WTC11 (cell line): ENCODE measurements around the gene CORO1C. TPM values are rescaled to one million over a fixed set of nuclear protein-coding genes. Genes with fewer than 3 reads are reported as not detected.

Source experiments
- ATAC-seq: fragments of 200-7000 bp; cut with Tn5 transposase; 2 replicates; pipeline ENCODE4 v1.10.0; 2021; ENCODE audit warnings: mild to moderate bottlenecking, moderate library complexity
- CTCF ChIA-PET: fragments of 300-600 bp; sonication (Branson Sonifier 250); formaldehyde crosslinking; loops from one replicate; lab custom pipeline; 2021; ENCODE audit warnings: antibody characterized with exemption; lab: Charles Lee
- POLR2A ChIA-PET: fragments of 350-600 bp; sonication (Branson Sonifier 250); formaldehyde crosslinking; loops from one replicate; lab custom pipeline; 2021; ENCODE audit warnings: antibody characterized with exemption; lab: Charles Lee
- DNase-seq: peaks from one replicate; pipeline ENCODE4 v3.0.0; 2021; ENCODE audit warnings: low spot score
- H3K27ac Mint-ChIP-seq: 2 replicates; pipeline ENCODE4 v1.8.0; 2021; ENCODE audit warnings: mixed read lengths
- H3K27me3 Mint-ChIP-seq: 2 replicates; pipeline ENCODE4 v1.8.0; 2021; ENCODE audit warnings: low read depth, mild to moderate bottlenecking, moderate library complexity, mixed read lengths
- H3K36me3 Mint-ChIP-seq: 2 replicates; pipeline ENCODE4 v1.8.0; 2021; ENCODE audit warnings: mixed read lengths
- H3K4me1 Mint-ChIP-seq: 2 replicates; pipeline ENCODE4 v1.8.0; 2022; ENCODE audit warnings: mixed read lengths
- H3K4me3 Mint-ChIP-seq: 2 replicates; pipeline ENCODE4 v1.8.0; 2021; ENCODE audit warnings: mild to moderate bottlenecking, moderate library complexity, mixed read lengths
- H3K9me3 Mint-ChIP-seq: 2 replicates; pipeline ENCODE4 v1.8.0; 2021; ENCODE audit warnings: mixed read lengths
- ATF1 ChIP-seq: sonication (generic); formaldehyde crosslinking; IDR thresholded peaks from 2 replicates; pipeline ENCODE4 v1.8.1; 2023; ENCODE audit warnings: mild to moderate bottlenecking, moderate library complexity, missing genetic modification reagents
- CREB1 ChIP-seq: sonication (generic); formaldehyde crosslinking; IDR thresholded peaks from 2 replicates; pipeline ENCODE4 v1.8.0; 2023; ENCODE audit warnings: mild to moderate bottlenecking, missing genetic modification reagents
- ETV6 ChIP-seq: sonication (generic); formaldehyde crosslinking; IDR thresholded peaks from 2 replicates; pipeline ENCODE4 v1.8.1; 2022; ENCODE audit warnings: mild to moderate bottlenecking, missing genetic modification reagents
- KAT7 ChIP-seq: sonication (generic); formaldehyde crosslinking; IDR thresholded peaks from 2 replicates; pipeline ENCODE4 v1.8.1; 2023; ENCODE audit warnings: missing genetic modification reagents, mild to moderate bottlenecking, borderline replicate concordance
- MXD4 ChIP-seq: fragments of 250-450 bp; sonication (Bioruptor Pico); IDR thresholded peaks from 2 replicates; pipeline ENCODE4 v1.8.0; 2021; ENCODE audit warnings: mild to moderate bottlenecking, moderate library complexity, borderline replicate concordance
- NFATC4 ChIP-seq: fragments of 250-450 bp; sonication (Bioruptor Pico); IDR thresholded peaks from 2 replicates; pipeline ENCODE4 v1.9.0; 2021; ENCODE audit warnings: mild to moderate bottlenecking
- SP1 ChIP-seq: sonication (generic); formaldehyde crosslinking; conservative IDR thresholded peaks from 2 replicates; pipeline ENCODE4 v1.8.1; 2022; ENCODE audit warnings: missing genetic modification reagents
- TEAD1 ChIP-seq: sonication (generic); formaldehyde crosslinking; IDR thresholded peaks from 2 replicates; pipeline ENCODE4 v1.8.0; 2022; ENCODE audit warnings: mild to moderate bottlenecking, missing genetic modification reagents
- ZNF416 ChIP-seq: fragments of 250-450 bp; sonication (Bioruptor Pico); IDR thresholded peaks from 2 replicates; pipeline ENCODE4 v1.9.0; 2021; ENCODE audit warnings: mild to moderate bottlenecking, inconsistent platforms
- total RNA-seq: library from RNA; stranded (reverse); gene quantifications from 3 replicates; pipeline ENCODE4 v1.2.3, GENCODE V29; 2021
- TF ChIP-seq, protein P1 (sequence below): sonication (generic); formaldehyde crosslinking; IDR thresholded peaks from 2 replicates; pipeline ENCODE4 v1.8.0; 2023; ENCODE audit warnings: missing genetic modification reagents
- TF ChIP-seq, protein P2 (sequence below): sonication (generic); formaldehyde crosslinking; IDR thresholded peaks from 2 replicates; pipeline ENCODE4 v1.8.0; 2022; ENCODE audit warnings: missing genetic modification reagents
- TF ChIP-seq, protein P3 (sequence below): sonication (generic); formaldehyde crosslinking; IDR thresholded peaks from 2 replicates; pipeline ENCODE4 v1.8.1; 2022; ENCODE audit warnings: missing genetic modification reagents, borderline replicate concordance
- TF ChIP-seq, protein P4 (sequence below): sonication (generic); formaldehyde crosslinking; IDR thresholded peaks from 2 replicates; pipeline ENCODE4 v1.8.0; 2022; ENCODE audit warnings: mild to moderate bottlenecking, missing genetic modification reagents
- TF ChIP-seq, protein P5 (sequence below): sonication (generic); formaldehyde crosslinking; IDR thresholded peaks from 2 replicates; pipeline ENCODE4 v1.8.1; 2023; ENCODE audit warnings: mild to moderate bottlenecking, missing genetic modification reagents
- TF ChIP-seq, protein P6 (sequence below): sonication (generic); formaldehyde crosslinking; IDR thresholded peaks from 2 replicates; pipeline ENCODE4 v1.8.0; 2022; ENCODE audit warnings: mild to moderate bottlenecking, missing genetic modification reagents
- TF ChIP-seq, protein P7 (sequence below): fragments of 250-450 bp; sonication (Bioruptor Pico); IDR thresholded peaks from 2 replicates; pipeline ENCODE4 v2.1.2; 2022; ENCODE audit warnings: mild to moderate bottlenecking, moderate library complexity
- TF ChIP-seq, protein P8 (sequence below): sonication (generic); formaldehyde crosslinking; IDR thresholded peaks from 2 replicates; pipeline ENCODE4 v1.8.1; 2023; ENCODE audit warnings: mild to moderate bottlenecking, missing genetic modification reagents, moderate library complexity
- TF ChIP-seq, protein P9 (sequence below): fragments of 250-450 bp; sonication (Bioruptor Pico); IDR thresholded peaks from 2 replicates; pipeline ENCODE4 v1.9.0; 2021; ENCODE audit warnings: mild to moderate bottlenecking, borderline replicate concordance

The CORO1C gene
- total RNA-seq, 1 experiment from 2014 or later, result 113 TPM

DNA sequence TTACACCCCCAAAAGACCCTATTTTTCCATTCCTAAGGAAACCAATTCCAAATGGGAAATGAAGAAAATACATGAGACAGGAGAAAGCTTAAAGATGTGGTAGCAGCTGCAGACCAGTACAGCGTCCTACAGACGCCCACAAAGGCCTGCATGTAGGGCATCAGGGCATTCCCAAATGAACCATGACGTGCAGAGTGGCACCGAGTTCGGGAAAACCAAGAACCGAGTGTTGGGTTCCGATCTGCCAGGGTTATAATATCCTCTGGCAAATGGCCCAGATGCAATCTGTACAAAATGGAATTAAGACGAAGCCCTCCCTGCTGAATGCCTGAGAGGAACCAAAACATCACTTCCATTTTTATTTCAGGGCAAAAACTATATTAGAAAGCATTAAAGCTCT is 63.3 kb downstream of the CORO1C start:
- POLR2A ChIA-PET, result no interaction called here
- CTCF ChIA-PET, result no interaction called here
- no peak for DNase-seq
- peaks cover 40% of the 10 kb centered on the region for H3K4me1 Mint-ChIP-seq
- no peaks in the 10 kb centered on the region for H3K9me3 Mint-ChIP-seq
- no peak for ATAC-seq
- no peaks in the 10 kb centered on the region; the same call in 1 of the 2 replicates for H3K36me3 Mint-ChIP-seq
- H3K27ac Mint-ChIP-seq, result no peak overlapping the region
- no peak for TF ChIP-seq KAT7
- no peak for TF ChIP-seq ZNF416 (CRISPR knock-in tag)
- TF ChIP-seq, protein P1, sequence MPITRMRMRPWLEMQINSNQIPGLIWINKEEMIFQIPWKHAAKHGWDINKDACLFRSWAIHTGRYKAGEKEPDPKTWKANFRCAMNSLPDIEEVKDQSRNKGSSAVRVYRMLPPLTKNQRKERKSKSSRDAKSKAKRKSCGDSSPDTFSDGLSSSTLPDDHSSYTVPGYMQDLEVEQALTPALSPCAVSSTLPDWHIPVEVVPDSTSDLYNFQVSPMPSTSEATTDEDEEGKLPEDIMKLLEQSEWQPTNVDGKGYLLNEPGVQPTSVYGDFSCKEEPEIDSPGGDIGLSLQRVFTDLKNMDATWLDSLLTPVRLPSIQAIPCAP, result no peak
- no peak for TF ChIP-seq SP1 (CRISPR knock-in tag)
- TF ChIP-seq MXD4 (CRISPR knock-in tag), result no peak
- TF ChIP-seq, protein P2, sequence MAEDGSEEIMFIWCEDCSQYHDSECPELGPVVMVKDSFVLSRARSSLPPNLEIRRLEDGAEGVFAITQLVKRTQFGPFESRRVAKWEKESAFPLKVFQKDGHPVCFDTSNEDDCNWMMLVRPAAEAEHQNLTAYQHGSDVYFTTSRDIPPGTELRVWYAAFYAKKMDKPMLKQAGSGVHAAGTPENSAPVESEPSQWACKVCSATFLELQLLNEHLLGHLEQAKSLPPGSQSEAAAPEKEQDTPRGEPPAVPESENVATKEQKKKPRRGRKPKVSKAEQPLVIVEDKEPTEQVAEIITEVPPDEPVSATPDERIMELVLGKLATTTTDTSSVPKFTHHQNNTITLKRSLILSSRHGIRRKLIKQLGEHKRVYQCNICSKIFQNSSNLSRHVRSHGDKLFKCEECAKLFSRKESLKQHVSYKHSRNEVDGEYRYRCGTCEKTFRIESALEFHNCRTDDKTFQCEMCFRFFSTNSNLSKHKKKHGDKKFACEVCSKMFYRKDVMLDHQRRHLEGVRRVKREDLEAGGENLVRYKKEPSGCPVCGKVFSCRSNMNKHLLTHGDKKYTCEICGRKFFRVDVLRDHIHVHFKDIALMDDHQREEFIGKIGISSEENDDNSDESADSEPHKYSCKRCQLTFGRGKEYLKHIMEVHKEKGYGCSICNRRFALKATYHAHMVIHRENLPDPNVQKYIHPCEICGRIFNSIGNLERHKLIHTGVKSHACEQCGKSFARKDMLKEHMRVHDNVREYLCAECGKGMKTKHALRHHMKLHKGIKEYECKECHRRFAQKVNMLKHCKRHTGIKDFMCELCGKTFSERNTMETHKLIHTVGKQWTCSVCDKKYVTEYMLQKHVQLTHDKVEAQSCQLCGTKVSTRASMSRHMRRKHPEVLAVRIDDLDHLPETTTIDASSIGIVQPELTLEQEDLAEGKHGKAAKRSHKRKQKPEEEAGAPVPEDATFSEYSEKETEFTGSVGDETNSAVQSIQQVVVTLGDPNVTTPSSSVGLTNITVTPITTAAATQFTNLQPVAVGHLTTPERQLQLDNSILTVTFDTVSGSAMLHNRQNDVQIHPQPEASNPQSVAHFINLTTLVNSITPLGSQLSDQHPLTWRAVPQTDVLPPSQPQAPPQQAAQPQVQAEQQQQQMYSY (CRISPR knock-in tag), result no peak
- no peak for TF ChIP-seq NFATC4 (CRISPR knock-in tag)
- no peak for TF ChIP-seq CREB1 (CRISPR knock-in tag)
- TF ChIP-seq, protein P3, sequence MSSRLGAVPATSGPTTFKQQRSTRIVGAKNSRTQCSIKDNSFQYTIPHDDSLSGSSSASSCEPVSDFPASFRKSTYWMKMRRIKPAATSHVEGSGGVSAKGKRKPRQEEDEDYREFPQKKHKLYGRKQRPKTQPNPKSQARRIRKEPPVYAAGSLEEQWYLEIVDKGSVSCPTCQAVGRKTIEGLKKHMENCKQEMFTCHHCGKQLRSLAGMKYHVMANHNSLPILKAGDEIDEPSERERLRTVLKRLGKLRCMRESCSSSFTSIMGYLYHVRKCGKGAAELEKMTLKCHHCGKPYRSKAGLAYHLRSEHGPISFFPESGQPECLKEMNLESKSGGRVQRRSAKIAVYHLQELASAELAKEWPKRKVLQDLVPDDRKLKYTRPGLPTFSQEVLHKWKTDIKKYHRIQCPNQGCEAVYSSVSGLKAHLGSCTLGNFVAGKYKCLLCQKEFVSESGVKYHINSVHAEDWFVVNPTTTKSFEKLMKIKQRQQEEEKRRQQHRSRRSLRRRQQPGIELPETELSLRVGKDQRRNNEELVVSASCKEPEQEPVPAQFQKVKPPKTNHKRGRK, result no peak
- TF ChIP-seq, protein P4, sequence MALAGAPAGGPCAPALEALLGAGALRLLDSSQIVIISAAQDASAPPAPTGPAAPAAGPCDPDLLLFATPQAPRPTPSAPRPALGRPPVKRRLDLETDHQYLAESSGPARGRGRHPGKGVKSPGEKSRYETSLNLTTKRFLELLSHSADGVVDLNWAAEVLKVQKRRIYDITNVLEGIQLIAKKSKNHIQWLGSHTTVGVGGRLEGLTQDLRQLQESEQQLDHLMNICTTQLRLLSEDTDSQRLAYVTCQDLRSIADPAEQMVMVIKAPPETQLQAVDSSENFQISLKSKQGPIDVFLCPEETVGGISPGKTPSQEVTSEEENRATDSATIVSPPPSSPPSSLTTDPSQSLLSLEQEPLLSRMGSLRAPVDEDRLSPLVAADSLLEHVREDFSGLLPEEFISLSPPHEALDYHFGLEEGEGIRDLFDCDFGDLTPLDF, result no peak
- TF ChIP-seq, protein P5, sequence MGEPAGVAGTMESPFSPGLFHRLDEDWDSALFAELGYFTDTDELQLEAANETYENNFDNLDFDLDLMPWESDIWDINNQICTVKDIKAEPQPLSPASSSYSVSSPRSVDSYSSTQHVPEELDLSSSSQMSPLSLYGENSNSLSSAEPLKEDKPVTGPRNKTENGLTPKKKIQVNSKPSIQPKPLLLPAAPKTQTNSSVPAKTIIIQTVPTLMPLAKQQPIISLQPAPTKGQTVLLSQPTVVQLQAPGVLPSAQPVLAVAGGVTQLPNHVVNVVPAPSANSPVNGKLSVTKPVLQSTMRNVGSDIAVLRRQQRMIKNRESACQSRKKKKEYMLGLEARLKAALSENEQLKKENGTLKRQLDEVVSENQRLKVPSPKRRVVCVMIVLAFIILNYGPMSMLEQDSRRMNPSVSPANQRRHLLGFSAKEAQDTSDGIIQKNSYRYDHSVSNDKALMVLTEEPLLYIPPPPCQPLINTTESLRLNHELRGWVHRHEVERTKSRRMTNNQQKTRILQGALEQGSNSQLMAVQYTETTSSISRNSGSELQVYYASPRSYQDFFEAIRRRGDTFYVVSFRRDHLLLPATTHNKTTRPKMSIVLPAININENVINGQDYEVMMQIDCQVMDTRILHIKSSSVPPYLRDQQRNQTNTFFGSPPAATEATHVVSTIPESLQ (CRISPR knock-in tag), result no peak
- no peaks in the 10 kb centered on the region for H3K27me3 Mint-ChIP-seq
- no peak overlapping the region for H3K4me3 Mint-ChIP-seq

DNA sequence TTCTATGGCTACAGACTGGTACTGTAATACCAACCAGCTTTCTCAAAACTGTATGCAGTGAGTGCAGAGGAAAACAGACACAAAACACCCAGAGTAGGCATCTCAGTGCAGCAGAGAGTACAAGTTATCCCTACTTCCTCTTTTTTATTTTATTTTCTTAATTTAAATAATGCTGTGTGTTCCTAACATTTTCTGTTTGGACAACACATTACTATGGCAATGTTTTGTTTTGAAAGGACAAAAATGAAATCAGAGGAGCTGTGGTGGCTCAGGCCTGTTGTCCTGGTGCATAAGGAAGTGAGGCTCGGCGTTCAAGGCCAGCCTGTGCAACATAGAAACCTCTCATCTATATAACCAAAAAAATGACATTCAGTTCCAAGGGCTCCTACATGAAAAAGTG is 64.0 kb downstream of the CORO1C start:
- Mint-ChIP-seq H3K27ac (0 out of 2 replicates have a peak overlapping the region, but pooled peaks have one; percentile 46), H3K27me3 (no peaks in the 10 kb centered on the region), H3K36me3 (no peaks in the 10 kb centered on the region; the same call in 1 of the 2 replicates), H3K9me3 (no peaks in the 10 kb centered on the region), H3K4me1 (peaks cover 40% of the 10 kb centered on the region), H3K4me3 (no peak overlapping the region)
- DNase-seq (no peak), ATAC-seq (no peak)
- CTCF ChIA-PET, result interaction anchor here (1.1 to 3.7 kb wide), 3 partner anchors 12 to 136 kb away, joined by 4 to 98 read pairs (median 19); no protein-coding TSS in a partner anchor
- POLR2A ChIA-PET, result interaction anchor here (1.2 kb wide), 1 partner anchor 137 kb away, joined by 3 read pairs; no protein-coding TSS in a partner anchor
- TF ChIP-seq ETV6 (no peak), TEAD1 (no peak), ATF1 (no peak)
- TF ChIP-seq, protein P6, sequence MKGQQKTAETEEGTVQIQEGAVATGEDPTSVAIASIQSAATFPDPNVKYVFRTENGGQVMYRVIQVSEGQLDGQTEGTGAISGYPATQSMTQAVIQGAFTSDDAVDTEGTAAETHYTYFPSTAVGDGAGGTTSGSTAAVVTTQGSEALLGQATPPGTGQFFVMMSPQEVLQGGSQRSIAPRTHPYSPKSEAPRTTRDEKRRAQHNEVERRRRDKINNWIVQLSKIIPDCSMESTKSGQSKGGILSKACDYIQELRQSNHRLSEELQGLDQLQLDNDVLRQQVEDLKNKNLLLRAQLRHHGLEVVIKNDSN, result no peak
- TF ChIP-seq, protein P7, sequence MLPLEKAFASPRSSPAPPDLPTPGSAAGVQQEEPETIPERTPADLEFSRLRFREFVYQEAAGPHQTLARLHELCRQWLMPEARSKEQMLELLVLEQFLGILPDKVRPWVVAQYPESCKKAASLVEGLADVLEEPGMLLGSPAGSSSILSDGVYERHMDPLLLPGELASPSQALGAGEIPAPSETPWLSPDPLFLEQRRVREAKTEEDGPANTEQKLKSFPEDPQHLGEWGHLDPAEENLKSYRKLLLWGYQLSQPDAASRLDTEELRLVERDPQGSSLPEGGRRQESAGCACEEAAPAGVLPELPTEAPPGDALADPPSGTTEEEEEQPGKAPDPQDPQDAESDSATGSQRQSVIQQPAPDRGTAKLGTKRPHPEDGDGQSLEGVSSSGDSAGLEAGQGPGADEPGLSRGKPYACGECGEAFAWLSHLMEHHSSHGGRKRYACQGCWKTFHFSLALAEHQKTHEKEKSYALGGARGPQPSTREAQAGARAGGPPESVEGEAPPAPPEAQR (CRISPR knock-in tag), result no peak
- TF ChIP-seq, protein P8, sequence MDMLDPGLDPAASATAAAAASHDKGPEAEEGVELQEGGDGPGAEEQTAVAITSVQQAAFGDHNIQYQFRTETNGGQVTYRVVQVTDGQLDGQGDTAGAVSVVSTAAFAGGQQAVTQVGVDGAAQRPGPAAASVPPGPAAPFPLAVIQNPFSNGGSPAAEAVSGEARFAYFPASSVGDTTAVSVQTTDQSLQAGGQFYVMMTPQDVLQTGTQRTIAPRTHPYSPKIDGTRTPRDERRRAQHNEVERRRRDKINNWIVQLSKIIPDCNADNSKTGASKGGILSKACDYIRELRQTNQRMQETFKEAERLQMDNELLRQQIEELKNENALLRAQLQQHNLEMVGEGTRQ (CRISPR knock-in tag), result no peak
- TF ChIP-seq, protein P9, sequence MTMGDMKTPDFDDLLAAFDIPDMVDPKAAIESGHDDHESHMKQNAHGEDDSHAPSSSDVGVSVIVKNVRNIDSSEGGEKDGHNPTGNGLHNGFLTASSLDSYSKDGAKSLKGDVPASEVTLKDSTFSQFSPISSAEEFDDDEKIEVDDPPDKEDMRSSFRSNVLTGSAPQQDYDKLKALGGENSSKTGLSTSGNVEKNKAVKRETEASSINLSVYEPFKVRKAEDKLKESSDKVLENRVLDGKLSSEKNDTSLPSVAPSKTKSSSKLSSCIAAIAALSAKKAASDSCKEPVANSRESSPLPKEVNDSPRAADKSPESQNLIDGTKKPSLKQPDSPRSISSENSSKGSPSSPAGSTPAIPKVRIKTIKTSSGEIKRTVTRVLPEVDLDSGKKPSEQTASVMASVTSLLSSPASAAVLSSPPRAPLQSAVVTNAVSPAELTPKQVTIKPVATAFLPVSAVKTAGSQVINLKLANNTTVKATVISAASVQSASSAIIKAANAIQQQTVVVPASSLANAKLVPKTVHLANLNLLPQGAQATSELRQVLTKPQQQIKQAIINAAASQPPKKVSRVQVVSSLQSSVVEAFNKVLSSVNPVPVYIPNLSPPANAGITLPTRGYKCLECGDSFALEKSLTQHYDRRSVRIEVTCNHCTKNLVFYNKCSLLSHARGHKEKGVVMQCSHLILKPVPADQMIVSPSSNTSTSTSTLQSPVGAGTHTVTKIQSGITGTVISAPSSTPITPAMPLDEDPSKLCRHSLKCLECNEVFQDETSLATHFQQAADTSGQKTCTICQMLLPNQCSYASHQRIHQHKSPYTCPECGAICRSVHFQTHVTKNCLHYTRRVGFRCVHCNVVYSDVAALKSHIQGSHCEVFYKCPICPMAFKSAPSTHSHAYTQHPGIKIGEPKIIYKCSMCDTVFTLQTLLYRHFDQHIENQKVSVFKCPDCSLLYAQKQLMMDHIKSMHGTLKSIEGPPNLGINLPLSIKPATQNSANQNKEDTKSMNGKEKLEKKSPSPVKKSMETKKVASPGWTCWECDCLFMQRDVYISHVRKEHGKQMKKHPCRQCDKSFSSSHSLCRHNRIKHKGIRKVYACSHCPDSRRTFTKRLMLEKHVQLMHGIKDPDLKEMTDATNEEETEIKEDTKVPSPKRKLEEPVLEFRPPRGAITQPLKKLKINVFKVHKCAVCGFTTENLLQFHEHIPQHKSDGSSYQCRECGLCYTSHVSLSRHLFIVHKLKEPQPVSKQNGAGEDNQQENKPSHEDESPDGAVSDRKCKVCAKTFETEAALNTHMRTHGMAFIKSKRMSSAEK (CRISPR knock-in tag), result no peak
